Measurements from ENCODE around the gene ZNF570. TPM values are rescaled to one million over a fixed set of nuclear protein-coding genes. Genes with fewer than 3 reads are reported as not detected.

Gene ZNF570
- total RNA-seq, 2 donors from 2014 or later: 5.5 to 7.9 TPM

- Histone ChIP-seq H3K9ac (ENCODE audit: extremely low read depth, low read length, poor library complexity, severe bottlenecking) (peak overlapping the region; percentile 61), H3K27me3 (ENCODE audit: control insufficient read depth, insufficient read depth, low read length, poor library complexity, severe bottlenecking) (no peaks in the 10 kb centered on the region), H3K4me1 (ENCODE audit: control insufficient read depth, insufficient read depth, low read length) (no peaks in the 10 kb centered on the region), H3K27ac (ENCODE audit: low read depth, low read length) (peak overlapping the region; percentile 61), H3K9me3 (ENCODE audit: control insufficient read depth, low read length) (peaks cover 43% of the 10 kb centered on the region), H3K36me3 (ENCODE audit: control insufficient read depth, insufficient read depth, low read length) (peaks cover 36% of the 10 kb centered on the region), H3K4me3 (ENCODE audit: low read length) (peak overlapping the region; percentile 97)
- Mint-ChIP-seq H3K9me3 (peaks cover 2% of the 10 kb centered on the region), H3K27ac (peak overlapping the region; percentile 94), H3K36me3 (ENCODE audit: low read depth) (peaks cover 13% of the 10 kb centered on the region), H3K27me3 (ENCODE audit: insufficient read depth) (no peaks in the 10 kb centered on the region), H3K4me3 (peak overlapping the region; percentile 98), H3K4me1 (peaks cover 17% of the 10 kb centered on the region)
- WGBS, 2 experiments (ENCODE audit: insufficient coverage in 1 of 2, insufficient read length in 1 of 2): 45 to 68% methylated on average over 14 to 25 of the region's 25 CpGs
- no peak for TF ChIP-seq CTCF (conservative IDR thresholded peaks at IDR 0.05)
- DNase-seq: peak; percentile 52
Observed at GRCh38 chr19:37466277-37466797, 2.8 kb upstream of the ZNF570 start.

- H3K27ac Mint-ChIP-seq: peak within 1 kb of the TSS; percentile 94
- peak within 1 kb of the TSS; percentile 97 for H3K4me3 ChIP-seq (ENCODE audit: low read length)
- H3K9me3 ChIP-seq (ENCODE audit: control insufficient read depth, low read length): peaks cover 43% of the 10 kb centered on the region
- TF ChIP-seq CTCF (conservative IDR thresholded peaks at IDR 0.05): no peak
- WGBS, 2 experiments (ENCODE audit: insufficient coverage in 1 of 2, insufficient read length in 1 of 2): 0 to 1% methylated on average over 34 to 62 of the region's 62 CpGs
- peaks cover 17% of the 10 kb centered on the region for H3K4me1 Mint-ChIP-seq
- H3K27ac ChIP-seq (ENCODE audit: low read depth, low read length): peak within 1 kb of the TSS; percentile 61
- H3K4me3 Mint-ChIP-seq: peak within 1 kb of the TSS; percentile 98
- H3K9me3 Mint-ChIP-seq: peaks cover 2% of the 10 kb centered on the region
- peaks cover 13% of the 10 kb centered on the region for H3K36me3 Mint-ChIP-seq (ENCODE audit: low read depth)
- H3K9ac ChIP-seq (ENCODE audit: extremely low read depth, low read length, poor library complexity, severe bottlenecking): peak within 1 kb of the TSS; percentile 61
- H3K36me3 ChIP-seq (ENCODE audit: control insufficient read depth, insufficient read depth, low read length): peaks cover 37% of the 10 kb centered on the region
- DNase-seq: peak; percentile 96
- H3K27me3 ChIP-seq (ENCODE audit: control insufficient read depth, insufficient read depth, low read length, poor library complexity, severe bottlenecking): no peaks in the 10 kb centered on the region
- no peaks in the 10 kb centered on the region for H3K4me1 ChIP-seq (ENCODE audit: control insufficient read depth, insufficient read depth, low read length)
- no peaks in the 10 kb centered on the region for H3K27me3 Mint-ChIP-seq (ENCODE audit: insufficient read depth)
Observed at GRCh38 chr19:37466798-37467607, 2.2 kb upstream of the ZNF570 start, which contains the start of gene ZNF569. ZNF569 (minus strand) TSS chr19:37467444; CDS start chr19:37444921, 22,523 bp downstream.

DNA sequence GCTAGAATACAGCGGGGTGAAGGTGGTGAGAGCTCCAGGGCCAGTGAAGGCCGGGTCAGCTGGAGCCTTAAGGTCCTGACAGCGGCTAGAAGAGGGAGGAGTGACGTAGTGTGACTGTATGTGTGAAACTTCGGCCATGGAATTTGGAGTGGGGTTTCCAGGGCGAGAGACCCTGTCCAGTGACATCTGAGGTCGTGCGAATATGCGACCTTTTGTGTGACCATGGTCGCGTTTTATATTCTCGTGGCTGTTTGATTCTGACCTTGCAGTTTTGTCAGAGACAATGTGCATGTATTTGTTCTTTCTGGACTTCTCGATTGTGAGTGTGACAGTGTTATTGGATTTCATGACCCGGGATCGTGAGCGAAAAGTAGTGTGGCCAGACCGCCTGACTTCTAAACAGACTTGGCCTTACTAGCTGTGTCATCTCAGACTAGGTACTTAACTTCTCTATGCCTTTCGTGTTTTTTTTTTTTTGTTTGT, 1.5 kb upstream of the ZNF570 start:
- WGBS, 2 experiments (ENCODE audit: insufficient coverage in 1 of 2, insufficient read length in 1 of 2): 76 to 81% methylated on average over 16 to 18 of the region's 18 CpGs
- Mint-ChIP-seq H3K9me3 (peaks cover 2% of the 10 kb centered on the region), H3K4me1 (peaks cover 17% of the 10 kb centered on the region), H3K27ac (peak overlapping the region; percentile 94), H3K4me3 (peak overlapping the region; percentile 98), H3K27me3 (ENCODE audit: insufficient read depth) (no peaks in the 10 kb centered on the region), H3K36me3 (ENCODE audit: low read depth) (peaks cover 13% of the 10 kb centered on the region)
- TF ChIP-seq CTCF (conservative IDR thresholded peaks at IDR 0.05): no peak
- no peak overlapping the region for H3K27ac ChIP-seq (ENCODE audit: low read depth, low read length)
- no peak for DNase-seq
- H3K36me3 ChIP-seq (ENCODE audit: control insufficient read depth, insufficient read depth, low read length): peaks cover 35% of the 10 kb centered on the region
- peak overlapping the region; percentile 97 for H3K4me3 ChIP-seq (ENCODE audit: low read length)
- no peaks in the 10 kb centered on the region for H3K4me1 ChIP-seq (ENCODE audit: control insufficient read depth, insufficient read depth, low read length)
- no peak overlapping the region for H3K9ac ChIP-seq (ENCODE audit: extremely low read depth, low read length, poor library complexity, severe bottlenecking)
- H3K27me3 ChIP-seq (ENCODE audit: control insufficient read depth, insufficient read depth, low read length, poor library complexity, severe bottlenecking): no peaks in the 10 kb centered on the region
- peaks cover 43% of the 10 kb centered on the region for H3K9me3 ChIP-seq (ENCODE audit: control insufficient read depth, low read length)

All from endodermal cell (in vitro differentiated cells).